Neuronal stem cell (in vitro differentiated cells): ENCODE results near the gene HSD3B2.

Source experiments
- DNase-seq: peaks from one replicate; pipeline ENCODE4 v3.0.0-alpha.2; 2013; ENCODE audit warnings: low spot score
- H2AFZ ChIP-seq: one replicate; pipeline ENCODE4 v1.6.1; 2013; ENCODE audit warnings: mild to moderate bottlenecking, low read length, inconsistent platforms
- H2AK5ac ChIP-seq: 2 replicates; pipeline ENCODE4 v1.6.1; 2013; ENCODE audit warnings: low read depth, mild to moderate bottlenecking, inconsistent platforms, low read length, moderate library complexity, mixed read lengths
- H2BK120ac ChIP-seq: 2 replicates; pipeline ENCODE4 v1.6.1; 2013; ENCODE audit warnings: low read depth, mild to moderate bottlenecking, inconsistent platforms, low read length, moderate library complexity, mixed read lengths
- H2BK12ac ChIP-seq: one replicate; pipeline ENCODE4 v1.6.1; 2013; ENCODE audit warnings: low read length, inconsistent platforms
- H2BK15ac ChIP-seq: 2 replicates; pipeline ENCODE4 v1.6.1; 2013; ENCODE audit warnings: mild to moderate bottlenecking, low read length, inconsistent platforms, mixed read lengths
- H2BK5ac ChIP-seq: one replicate; pipeline ENCODE4 v1.6.1; 2013; ENCODE audit warnings: inconsistent platforms, mild to moderate bottlenecking, low read length, moderate library complexity
- H3K14ac ChIP-seq: one replicate; pipeline ENCODE4 v1.6.1; 2013; ENCODE audit warnings: low read length, inconsistent platforms
- H3K18ac ChIP-seq: 2 replicates; pipeline ENCODE4 v1.6.1; 2013; ENCODE audit warnings: low read length, inconsistent platforms
- H3K23ac ChIP-seq: 2 replicates; pipeline ENCODE4 v1.6.1; 2013; ENCODE audit warnings: low read depth, mild to moderate bottlenecking, mixed read lengths, low read length, inconsistent platforms; ENCODE audit not compliant: poor library complexity
- H3K27ac ChIP-seq: replicated peaks from 3 replicates; pipeline ENCODE4 v1.5.1; 2013; ENCODE audit warnings: low read length, inconsistent platforms
- H3K27me3 ChIP-seq, 3 experiments: 2 replicates each; pipeline ENCODE4 v1.6.1; 2013; ENCODE audit warnings: low read length in 3 of 3, mild to moderate bottlenecking in 2 of 3, inconsistent platforms in 1 of 3, low read depth in 1 of 3, mixed read lengths in 1 of 3, moderate library complexity in 1 of 3; ENCODE audit not compliant: control insufficient read depth in 3 of 3, insufficient read depth in 3 of 3
- H3K36me3 ChIP-seq, 2 donors: replicated peaks in 1 of 2; 2 replicates each; pipeline ENCODE4 v1.6.1; 2013; ENCODE audit warnings: low read length in 2 of 2; ENCODE audit not compliant: control insufficient read depth in 2 of 2, insufficient read depth in 2 of 2
- H3K4ac ChIP-seq: 2 replicates; pipeline ENCODE4 v1.6.1; 2013; ENCODE audit warnings: inconsistent platforms, mild to moderate bottlenecking, low read length, moderate library complexity
- H3K4me1 ChIP-seq, 2 donors: 1 replicate in 1 of 2; 2 replicates in 1 of 2; pipeline ENCODE4 v1.6.1; 2013; ENCODE audit warnings: low read length in 2 of 2, low read depth in 1 of 2; ENCODE audit not compliant: control insufficient read depth in 2 of 2, insufficient read depth in 1 of 2
- H3K4me2 ChIP-seq: one replicate; pipeline ENCODE4 v1.6.1; 2013; ENCODE audit warnings: mild to moderate bottlenecking, low read length, inconsistent platforms; ENCODE audit not compliant: insufficient read depth, poor library complexity, severe bottlenecking
- H3K4me3 ChIP-seq, 2 donors: 2 replicates each; pipeline ENCODE4 v1.5.1; 2013; ENCODE audit warnings: low read length in 2 of 2, mild to moderate bottlenecking in 2 of 2, inconsistent platforms in 1 of 2, moderate library complexity in 1 of 2
- H3K79me1 ChIP-seq: one replicate; pipeline ENCODE4 v1.6.1; 2013; ENCODE audit warnings: low read depth, mild to moderate bottlenecking, inconsistent platforms, low read length, moderate library complexity
- H3K9ac ChIP-seq: one replicate; pipeline ENCODE4 v1.6.1; 2013; ENCODE audit warnings: mild to moderate bottlenecking, low read depth, low read length, inconsistent platforms; ENCODE audit not compliant: poor library complexity
- H3K9me3 ChIP-seq, 2 donors: replicated peaks in 1 of 2; 2 replicates each; pipeline versions ENCODE3 to v1.6.1; 2013; ENCODE audit warnings: low read length in 2 of 2, mild to moderate bottlenecking in 2 of 2, inconsistent platforms in 1 of 2, low read depth in 1 of 2, mixed read lengths in 1 of 2, moderate library complexity in 1 of 2; ENCODE audit not compliant: control insufficient read depth in 2 of 2, insufficient read depth in 1 of 2
- H4K8ac ChIP-seq: one replicate; pipeline ENCODE4 v1.6.1; 2013; ENCODE audit warnings: low read depth, mild to moderate bottlenecking, inconsistent platforms, low read length, moderate library complexity
- H4K91ac ChIP-seq: one replicate; pipeline ENCODE4 v1.6.1; 2013; ENCODE audit warnings: low read length, low read depth, mild to moderate bottlenecking, inconsistent platforms; ENCODE audit not compliant: poor library complexity
- WGBS, 2 donors: extraction: QIAGEN DNeasy Blood & Tissue Kit; methylation state at CpG; one replicate each; pipeline ENCODE4 v1.1.7; 2013; ENCODE audit warnings: missing lambda C conversion rate in 2 of 2, mixed read lengths in 1 of 2; ENCODE audit not compliant: insufficient read length in 2 of 2, insufficient replicate concordance in 1 of 2; ENCODE audit errors: extremely low coverage in 2 of 2; 5-methylcytosine and 5-hydroxymethylcytosine counted together

The HSD3B2 gene

GRCh38 chr1:119379117-119379516 lies 35.8 kb upstream of the HSD3B2 start:
- Histone ChIP-seq H4K8ac (no peak overlapping the region), H2BK5ac (no peak overlapping the region), H2BK15ac (no peak overlapping the region), H3K4me3 (no peak overlapping the region), H3K4me1 (no peaks in the 10 kb centered on the region), H3K9ac (no peak overlapping the region), H2BK120ac (no peak overlapping the region), H3K36me3 (no peaks in the 10 kb centered on the region), H3K14ac (no peak overlapping the region), H3K27me3 (peaks cover 0 to 3% (median 0%) of the 10 kb centered on the region in 3 experiments), H3K79me1 (no peaks in the 10 kb centered on the region), H3K23ac (no peak overlapping the region), H2AFZ (no peak overlapping the region), H3K18ac (no peak overlapping the region), H3K4ac (no peak overlapping the region), H3K4me2 (no peak overlapping the region), H4K91ac (no peak overlapping the region), H3K27ac (no peak overlapping the region), H2AK5ac (no peak overlapping the region), H2BK12ac (no peak overlapping the region), H3K9me3 (no peaks in the 10 kb centered on the region)
- WGBS, 2 donors: no CpG with 5 or more reads among the region's 1 CpG
- no peak for DNase-seq

GRCh38 chr1:119380304-119380703 lies 34.6 kb upstream of the HSD3B2 start:
- Histone ChIP-seq H3K4me1 (no peaks in the 10 kb centered on the region), H3K9me3 (no peaks in the 10 kb centered on the region), H3K27ac (no peak overlapping the region), H3K9ac (no peak overlapping the region), H3K36me3 (no peaks in the 10 kb centered on the region), H3K23ac (no peak overlapping the region), H2AFZ (no peak overlapping the region), H3K79me1 (no peaks in the 10 kb centered on the region), H3K18ac (no peak overlapping the region), H4K91ac (no peak overlapping the region), H3K14ac (no peak overlapping the region), H2BK120ac (no peak overlapping the region), H3K27me3 (peaks cover 0 to 3% (median 0%) of the 10 kb centered on the region in 3 experiments), H4K8ac (no peak overlapping the region), H2BK5ac (no peak overlapping the region), H2AK5ac (no peak overlapping the region), H3K4me3 (no peak overlapping the region), H2BK12ac (no peak overlapping the region), H3K4me2 (no peak overlapping the region), H3K4ac (no peak overlapping the region), H2BK15ac (no peak overlapping the region)
- DNase-seq: no peak
- WGBS, 2 donors: no CpG with 5 or more reads among the region's 2 CpGs

GRCh38 chr1:119380983-119381662 lies 33.8 kb upstream of the HSD3B2 start:
- Histone ChIP-seq H2BK5ac (no peak overlapping the region), H3K79me1 (no peaks in the 10 kb centered on the region), H2AFZ (no peak overlapping the region), H3K36me3 (no peaks in the 10 kb centered on the region), H3K14ac (no peak overlapping the region), H2BK120ac (no peak overlapping the region), H3K9ac (no peak overlapping the region), H3K27me3 (peaks cover 0 to 3% (median 0%) of the 10 kb centered on the region in 3 experiments), H3K4me2 (no peak overlapping the region), H3K23ac (no peak overlapping the region), H2AK5ac (no peak overlapping the region), H2BK15ac (no peak overlapping the region), H4K91ac (no peak overlapping the region), H2BK12ac (no peak overlapping the region), H3K27ac (no peak overlapping the region), H3K18ac (no peak overlapping the region), H4K8ac (no peak overlapping the region), H3K4ac (no peak overlapping the region), H3K9me3 (no peaks in the 10 kb centered on the region), H3K4me3 (no peak overlapping the region), H3K4me1 (no peaks in the 10 kb centered on the region)
- no CpG with 5 or more reads among the region's 5 CpGs for WGBS, 2 donors
- DNase-seq: no peak

- no peak overlapping the region for H4K91ac ChIP-seq
- H3K36me3 ChIP-seq: no peaks in the 10 kb centered on the region
- no peak overlapping the region for H3K4ac ChIP-seq
- H3K4me1 ChIP-seq: peaks cover 0 to 2% of the 10 kb centered on the region in 2 donors
- H2BK15ac ChIP-seq: no peak overlapping the region
- peaks cover 0 to 3% (median 0%) of the 10 kb centered on the region in 3 experiments for H3K27me3 ChIP-seq
- H3K9ac ChIP-seq: no peak overlapping the region
- no peaks in the 10 kb centered on the region for H3K9me3 ChIP-seq
- H4K8ac ChIP-seq: no peak overlapping the region
- H3K4me2 ChIP-seq: no peak overlapping the region
- no peak overlapping the region for H2BK12ac ChIP-seq
- DNase-seq: no peak
- no peak overlapping the region for H3K18ac ChIP-seq
- no peak overlapping the region for H3K4me3 ChIP-seq
- no peak overlapping the region for H2BK120ac ChIP-seq
- no peak overlapping the region for H3K14ac ChIP-seq
- no peak overlapping the region for H3K27ac ChIP-seq
- H2AFZ ChIP-seq: no peak overlapping the region
- no peak overlapping the region for H3K23ac ChIP-seq
- no peak overlapping the region for H2BK5ac ChIP-seq
- no CpG with 5 or more reads among the region's 4 CpGs for WGBS, 2 donors
- H2AK5ac ChIP-seq: no peak overlapping the region
- no peaks in the 10 kb centered on the region for H3K79me1 ChIP-seq
These were observed 30.4 kb upstream of the HSD3B2 start for GRCh38 chr1:119384591-119384990.
